GM12864 (cell line): ENCODE data around the gene PXMP2.

ENCODE experiments used
- DNase-seq: peaks from one replicate; pipeline ENCODE4 v3.0.0-alpha.2; 2011; ENCODE audit warnings: low read depth
- H3K4me3 ChIP-seq: 2 replicates; pipeline ENCODE4 v1.5.1; 2011; ENCODE audit warnings: mild to moderate bottlenecking, low read depth, low read length, control low read depth
- TF ChIP-seq, protein P1 (sequence below): IDR thresholded peaks from 2 replicates; pipeline ENCODE4 v1.5.1; 2011; ENCODE audit warnings: low read depth, mild to moderate bottlenecking, moderate library complexity, low read length, control low read depth, inconsistent platforms; ENCODE audit errors: missing control alignments

PXMP2 gene

DNA sequence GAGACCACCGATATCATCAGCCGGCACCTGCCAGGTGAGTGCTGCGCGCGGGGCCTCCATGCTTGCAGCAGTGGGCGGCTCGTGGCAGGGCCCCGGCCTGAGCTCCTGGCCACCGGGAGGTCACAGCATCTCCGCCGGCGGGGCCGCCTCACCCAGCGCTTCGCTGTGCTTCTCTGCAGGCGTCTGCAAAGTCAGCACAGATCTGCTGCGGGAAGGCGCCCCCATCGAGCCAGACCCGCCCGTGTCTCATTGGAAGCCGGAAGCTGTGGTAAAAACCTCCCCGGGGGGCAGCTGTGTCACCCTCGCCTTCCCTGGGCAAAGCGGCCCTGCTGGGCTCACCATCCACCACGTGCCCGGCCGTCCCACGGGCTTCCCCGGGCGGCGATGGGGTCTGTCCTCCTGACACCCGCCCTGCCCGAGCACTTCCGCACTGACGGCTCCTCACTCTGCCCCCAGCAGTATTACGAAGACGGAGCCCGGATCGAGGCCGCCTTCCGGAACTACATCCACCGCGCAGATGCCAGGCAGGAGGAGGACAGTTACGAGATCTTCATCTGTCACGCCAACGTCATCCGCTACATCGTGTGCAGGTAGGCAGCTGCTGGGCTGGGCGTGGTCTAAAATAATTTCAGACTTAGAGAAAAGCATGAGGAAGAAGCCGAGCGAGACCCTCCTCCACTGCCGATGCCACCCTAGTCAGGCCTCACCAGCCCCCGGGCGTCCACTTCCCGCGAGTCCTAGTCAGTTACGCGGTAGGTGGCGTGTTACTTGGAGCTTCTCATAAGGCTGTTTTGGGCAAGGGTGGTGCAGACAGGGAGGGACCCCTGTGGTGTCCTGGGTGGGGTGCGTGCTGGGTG is 30.4 kb downstream of the PXMP2 start:
- TF ChIP-seq, protein P1, sequence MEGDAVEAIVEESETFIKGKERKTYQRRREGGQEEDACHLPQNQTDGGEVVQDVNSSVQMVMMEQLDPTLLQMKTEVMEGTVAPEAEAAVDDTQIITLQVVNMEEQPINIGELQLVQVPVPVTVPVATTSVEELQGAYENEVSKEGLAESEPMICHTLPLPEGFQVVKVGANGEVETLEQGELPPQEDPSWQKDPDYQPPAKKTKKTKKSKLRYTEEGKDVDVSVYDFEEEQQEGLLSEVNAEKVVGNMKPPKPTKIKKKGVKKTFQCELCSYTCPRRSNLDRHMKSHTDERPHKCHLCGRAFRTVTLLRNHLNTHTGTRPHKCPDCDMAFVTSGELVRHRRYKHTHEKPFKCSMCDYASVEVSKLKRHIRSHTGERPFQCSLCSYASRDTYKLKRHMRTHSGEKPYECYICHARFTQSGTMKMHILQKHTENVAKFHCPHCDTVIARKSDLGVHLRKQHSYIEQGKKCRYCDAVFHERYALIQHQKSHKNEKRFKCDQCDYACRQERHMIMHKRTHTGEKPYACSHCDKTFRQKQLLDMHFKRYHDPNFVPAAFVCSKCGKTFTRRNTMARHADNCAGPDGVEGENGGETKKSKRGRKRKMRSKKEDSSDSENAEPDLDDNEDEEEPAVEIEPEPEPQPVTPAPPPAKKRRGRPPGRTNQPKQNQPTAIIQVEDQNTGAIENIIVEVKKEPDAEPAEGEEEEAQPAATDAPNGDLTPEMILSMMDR, result no peak
- DNase-seq, result no peak
- no peak overlapping the region for H3K4me3 ChIP-seq

DNA sequence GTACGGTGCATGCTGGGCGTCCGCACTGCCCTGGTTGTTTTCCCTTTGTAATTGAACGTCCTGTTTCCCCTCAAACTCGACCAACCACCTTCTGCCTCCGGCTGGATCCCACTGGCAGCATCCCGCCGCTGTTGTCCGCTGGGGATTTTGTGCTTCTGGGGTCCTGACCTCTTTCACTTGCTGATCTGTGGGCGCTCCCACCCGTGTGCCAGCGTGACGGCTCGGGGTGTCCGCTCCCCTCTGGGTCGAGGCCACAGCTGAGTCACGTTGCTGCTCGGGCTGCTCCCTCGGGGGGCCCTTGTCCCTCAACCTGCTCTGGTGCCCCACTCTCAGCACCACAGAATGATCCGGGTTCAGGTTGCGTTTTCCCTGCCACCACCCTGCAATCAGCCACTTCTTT is 31.3 kb downstream of the PXMP2 start:
- TF ChIP-seq, protein P1, result no peak
- no peak overlapping the region for H3K4me3 ChIP-seq
- DNase-seq, result no peak

DNA sequence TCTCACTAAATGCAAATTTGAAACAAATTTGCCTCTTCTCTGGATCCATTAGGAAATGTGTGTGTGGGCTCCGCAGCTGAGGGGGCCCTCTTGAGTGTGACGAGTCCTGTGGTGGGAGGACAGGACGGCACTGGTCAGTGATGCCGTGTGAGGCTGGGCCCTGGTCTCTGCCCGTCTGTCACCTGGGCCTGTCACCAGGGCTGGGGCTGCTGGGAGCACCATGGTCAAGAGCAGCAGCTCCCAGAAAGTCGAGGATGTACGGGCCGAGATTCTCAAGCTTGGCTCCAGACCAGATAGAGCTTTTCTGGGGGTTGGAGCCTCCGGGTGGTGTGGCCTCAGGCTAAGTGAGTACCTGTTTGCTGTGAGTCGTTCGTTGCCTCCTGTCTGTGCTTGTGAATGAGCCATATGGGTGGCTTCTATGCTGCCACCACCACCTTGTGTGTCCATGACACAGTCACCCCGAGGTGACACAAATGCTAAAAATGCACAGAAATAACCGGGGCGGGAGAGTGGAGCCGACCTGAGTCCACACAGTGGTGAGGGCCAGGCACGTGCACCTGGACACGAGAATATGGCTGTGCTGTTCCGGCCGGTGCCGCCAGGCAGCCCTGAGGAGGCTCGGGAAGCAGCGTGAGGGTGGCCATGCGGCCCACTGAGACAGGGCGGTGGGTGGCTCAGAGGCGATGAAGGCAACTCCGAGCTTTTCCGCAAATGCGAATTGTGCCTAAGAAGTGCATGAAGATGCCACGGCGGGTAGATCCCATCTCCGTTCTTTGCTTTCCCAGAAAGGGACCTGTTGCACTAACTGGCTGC is 32.0 kb downstream of the PXMP2 start:
- no peak for DNase-seq
- TF ChIP-seq, protein P1, result no peak
- no peak overlapping the region for H3K4me3 ChIP-seq

DNA sequence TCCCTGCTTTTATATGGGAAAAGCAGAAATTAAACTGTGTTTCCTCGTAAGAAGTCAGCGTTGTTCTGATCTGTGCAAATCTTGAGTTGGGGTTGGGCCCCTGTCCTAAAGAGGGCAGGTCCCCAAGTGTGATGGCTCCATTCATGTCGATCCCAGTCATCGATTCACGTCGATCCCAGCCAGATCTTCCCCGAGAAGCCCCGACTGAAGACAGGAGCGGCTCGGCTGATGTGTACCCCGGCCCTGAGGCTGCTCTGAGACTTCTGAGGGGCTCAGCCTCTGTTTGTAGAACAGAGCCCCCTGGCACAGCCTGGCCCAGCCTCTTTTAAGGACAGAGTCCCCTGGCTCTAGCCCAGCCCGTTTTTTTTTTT is 32.6 kb downstream of the PXMP2 start:
- H3K4me3 ChIP-seq, result no peak overlapping the region
- TF ChIP-seq, protein P1, result no peak
- DNase-seq, result no peak

DNA sequence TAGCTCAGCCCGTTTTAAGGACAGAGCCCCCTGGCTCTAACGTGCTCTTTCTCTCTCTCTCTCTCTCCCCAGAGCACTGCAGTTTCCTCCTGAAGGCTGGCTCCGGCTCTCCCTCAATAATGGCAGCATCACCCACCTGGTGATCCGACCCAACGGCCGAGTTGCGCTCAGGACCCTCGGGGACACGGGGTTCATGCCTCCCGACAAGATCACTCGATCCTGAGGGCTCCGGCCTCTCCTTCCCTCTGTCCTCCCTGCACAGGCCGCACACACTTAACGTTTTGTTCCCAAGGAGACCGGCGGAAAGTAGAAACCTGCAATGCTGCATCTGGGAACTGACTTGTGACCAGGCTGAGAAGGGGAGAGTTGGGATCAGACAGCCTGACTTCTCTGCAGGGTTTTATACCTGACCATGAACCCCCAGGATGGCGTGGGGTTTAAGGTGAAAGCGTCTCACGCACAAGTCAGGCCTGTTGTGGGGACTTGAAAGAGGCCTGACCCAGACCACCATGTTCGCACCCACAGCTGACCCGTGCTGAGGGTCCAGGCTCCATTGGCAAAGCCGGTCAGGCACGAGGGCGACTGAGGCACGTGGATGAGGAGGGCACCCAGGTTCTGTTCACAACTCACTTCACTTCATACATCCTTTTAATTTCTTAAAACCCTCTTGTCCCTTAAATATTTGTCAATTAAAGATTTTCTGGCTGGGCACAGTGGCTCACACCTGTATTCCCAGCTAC is 33.4 kb downstream of the PXMP2 start:
- DNase-seq, result no peak
- TF ChIP-seq, protein P1, result no peak
- H3K4me3 ChIP-seq, result no peak overlapping the region

DNA sequence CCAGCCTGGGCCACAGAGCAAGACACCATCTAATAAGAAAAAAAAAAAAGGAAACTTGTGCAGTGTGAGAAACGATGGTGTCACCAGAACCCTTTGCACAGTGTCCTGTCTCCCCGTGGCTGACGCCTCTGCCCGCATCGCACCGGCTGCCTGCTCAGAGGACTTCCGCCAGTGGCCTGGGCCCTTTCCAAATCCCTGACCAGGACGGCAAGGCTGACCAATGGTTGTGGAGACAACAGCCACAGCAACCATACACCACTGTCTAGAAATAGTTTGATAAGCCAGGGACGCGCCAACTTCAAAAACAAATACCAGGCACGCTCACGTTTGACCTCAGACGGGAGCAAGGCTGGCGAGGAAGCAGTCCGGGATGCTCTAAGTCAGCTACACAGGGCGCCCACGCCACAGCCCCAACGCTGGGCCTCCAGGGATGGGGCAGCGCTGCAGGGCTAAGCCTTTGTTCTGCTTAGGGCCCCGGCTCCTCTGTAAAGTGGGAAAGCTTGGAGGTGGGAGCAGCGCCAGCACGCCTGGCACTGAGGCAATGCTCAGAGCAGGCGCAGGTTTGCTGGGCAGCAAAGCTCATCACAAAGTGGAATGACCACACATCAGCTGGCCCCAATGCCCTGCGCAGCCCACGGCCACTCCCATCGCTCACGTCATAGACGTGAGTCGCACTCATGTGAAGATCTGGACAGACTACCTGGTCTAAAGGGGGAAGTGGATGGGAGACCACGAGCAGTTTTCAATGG is 35.8 kb downstream of the PXMP2 start:
- no peak overlapping the region for H3K4me3 ChIP-seq
- DNase-seq, result no peak
- TF ChIP-seq, protein P1, result no peak
